ENCODE results near the gene C11orf16.
"Not testable (repeated sequence)": the region's sequence is repeated elsewhere in the genome, so short reads cannot be mapped to it uniquely, and the experiment has no call there.

C11orf16 gene

GRCh38 chr11:8932564-8933180, at the start of gene C11orf16:
C11orf16 (minus strand) TSS chr11:8932947; CDS start chr11:8932308, 639 bp downstream.
- no peaks in the 10 kb centered on the region for H3K27me3 ChIP-seq (ENCODE audit: control insufficient read depth, insufficient read depth, low read length)
- peak within 1 kb of the TSS; percentile 11 for H3K9ac ChIP-seq (ENCODE audit: low read length)

GRCh38 chr11:8980485-8980884, 47.7 kb upstream of the C11orf16 start:
- Histone ChIP-seq H3K9me3 (ENCODE audit: control insufficient read depth, insufficient read depth, low read depth, low read length) (peaks cover 3% of the 10 kb centered on the region; the same call in 1 of the 2 replicates), H3K27me3 (ENCODE audit: control insufficient read depth, insufficient read depth, low read length) (no peaks in the 10 kb centered on the region), H3K9ac (ENCODE audit: low read length) (no peak overlapping the region), H3K27ac (ENCODE audit: low read depth, low read length) (no peak overlapping the region), H3K4me1 (ENCODE audit: control insufficient read depth, insufficient read depth, low read length) (no peaks in the 10 kb centered on the region), H3K4me3 (ENCODE audit: low read depth, low read length) (no peak overlapping the region), H3K36me3 (ENCODE audit: control insufficient read depth, insufficient read depth, low read length) (no peaks in the 10 kb centered on the region)

More at GRCh38 chr11:8932564-8933180, at the start of gene C11orf16:
- H3K4me1 ChIP-seq (ENCODE audit: control insufficient read depth, insufficient read depth, low read length) = peaks cover 33% of the 10 kb centered on the region
- H3K4me3 ChIP-seq (ENCODE audit: low read depth, low read length) = no peak within 1 kb of the TSS
- no peaks in the 10 kb centered on the region for H3K9me3 ChIP-seq (ENCODE audit: control insufficient read depth, insufficient read depth, low read depth, low read length)
- no peak within 1 kb of the TSS for H3K27ac ChIP-seq (ENCODE audit: low read depth, low read length)
- no peaks in the 10 kb centered on the region; the same call in 1 of the 2 replicates for H3K36me3 ChIP-seq (ENCODE audit: control insufficient read depth, insufficient read depth, low read length)

- H3K4me1 ChIP-seq (ENCODE audit: control insufficient read depth, insufficient read depth, low read length); H3K4me3 ChIP-seq (ENCODE audit: low read depth, low read length); H3K9me3 ChIP-seq (ENCODE audit: control insufficient read depth, insufficient read depth, low read depth, low read length); H3K9ac ChIP-seq (ENCODE audit: low read length); H3K27ac ChIP-seq (ENCODE audit: low read depth, low read length); H3K36me3 ChIP-seq (ENCODE audit: control insufficient read depth, insufficient read depth, low read length); H3K27me3 ChIP-seq (ENCODE audit: control insufficient read depth, insufficient read depth, low read length): not testable (repeated sequence)
Observed at GRCh38 chr11:8979365-8979764, 46.6 kb upstream of the C11orf16 start.

GRCh38 chr11:8973121-8973520, 40.4 kb upstream of the C11orf16 start:
- Histone ChIP-seq H3K36me3 (ENCODE audit: control insufficient read depth, insufficient read depth, low read length) (no peaks in the 10 kb centered on the region), H3K4me3 (ENCODE audit: low read depth, low read length) (no peak overlapping the region), H3K4me1 (ENCODE audit: control insufficient read depth, insufficient read depth, low read length) (no peaks in the 10 kb centered on the region), H3K27ac (ENCODE audit: low read depth, low read length) (no peak overlapping the region), H3K9me3 (ENCODE audit: control insufficient read depth, insufficient read depth, low read depth, low read length) (peaks cover 3% of the 10 kb centered on the region; the same call in 1 of the 2 replicates), H3K27me3 (ENCODE audit: control insufficient read depth, insufficient read depth, low read length) (no peaks in the 10 kb centered on the region), H3K9ac (ENCODE audit: low read length) (no peak overlapping the region)

- Histone ChIP-seq H3K4me3 (ENCODE audit: low read depth, low read length) (no peak overlapping the region), H3K4me1 (ENCODE audit: control insufficient read depth, insufficient read depth, low read length) (no peaks in the 10 kb centered on the region), H3K27me3 (ENCODE audit: control insufficient read depth, insufficient read depth, low read length) (no peaks in the 10 kb centered on the region)
Observed at GRCh38 chr11:8971924-8972316, 39.2 kb upstream of the C11orf16 start.

GRCh38 chr11:8971196-8971923, 38.6 kb upstream of the C11orf16 start:
- H3K9ac ChIP-seq (ENCODE audit: low read length) = no peak overlapping the region
- no peaks in the 10 kb centered on the region for H3K27me3 ChIP-seq (ENCODE audit: control insufficient read depth, insufficient read depth, low read length)
- no peaks in the 10 kb centered on the region for H3K9me3 ChIP-seq (ENCODE audit: control insufficient read depth, insufficient read depth, low read depth, low read length)
- no peak overlapping the region for H3K27ac ChIP-seq (ENCODE audit: low read depth, low read length)
- H3K4me3 ChIP-seq (ENCODE audit: low read depth, low read length) = no peak overlapping the region
- H3K4me1 ChIP-seq (ENCODE audit: control insufficient read depth, insufficient read depth, low read length) = no peaks in the 10 kb centered on the region
- H3K36me3 ChIP-seq (ENCODE audit: control insufficient read depth, insufficient read depth, low read length) = no peaks in the 10 kb centered on the region; the same call in 1 of the 2 replicates

More at GRCh38 chr11:8971924-8972316, 39.2 kb upstream of the C11orf16 start:
- Histone ChIP-seq H3K9me3 (ENCODE audit: control insufficient read depth, insufficient read depth, low read depth, low read length) (peaks cover under 1% of the 10 kb centered on the region; the same call in 1 of the 2 replicates), H3K36me3 (ENCODE audit: control insufficient read depth, insufficient read depth, low read length) (no peaks in the 10 kb centered on the region; the same call in 1 of the 2 replicates), H3K27ac (ENCODE audit: low read depth, low read length) (no peak overlapping the region), H3K9ac (ENCODE audit: low read length) (no peak overlapping the region)

GRCh38 chr11:8967184-8967583, 34.4 kb upstream of the C11orf16 start:
- no peak overlapping the region for H3K27ac ChIP-seq (ENCODE audit: low read depth, low read length)
- H3K4me1 ChIP-seq (ENCODE audit: control insufficient read depth, insufficient read depth, low read length) = 0 out of 2 replicates have a peak, but pooled peaks cover 3% of the 10 kb centered on the region
- H3K27me3 ChIP-seq (ENCODE audit: control insufficient read depth, insufficient read depth, low read length) = no peaks in the 10 kb centered on the region
- H3K4me3 ChIP-seq (ENCODE audit: low read depth, low read length) = no peak overlapping the region
- H3K9ac ChIP-seq (ENCODE audit: low read length) = no peak overlapping the region
- H3K36me3 ChIP-seq (ENCODE audit: control insufficient read depth, insufficient read depth, low read length) = no peaks in the 10 kb centered on the region; the same call in 1 of the 2 replicates
- no peaks in the 10 kb centered on the region for H3K9me3 ChIP-seq (ENCODE audit: control insufficient read depth, insufficient read depth, low read depth, low read length)

GRCh38 chr11:8964324-8965320, 31.9 kb upstream of the C11orf16 start, which contains the start of gene TMEM9B:
TMEM9B (minus strand) TSS chr11:8964442; CDS start chr11:8964313, 129 bp downstream.
- peaks cover 6% of the 10 kb centered on the region; the same call in 1 of the 2 replicates for H3K4me1 ChIP-seq (ENCODE audit: control insufficient read depth, insufficient read depth, low read length)
- H3K9ac ChIP-seq (ENCODE audit: low read length) = peak within 1 kb of the TSS; percentile 84
- peak within 1 kb of the TSS; percentile 89 for H3K4me3 ChIP-seq (ENCODE audit: low read depth, low read length)
- H3K36me3 ChIP-seq (ENCODE audit: control insufficient read depth, insufficient read depth, low read length) = no peaks in the 10 kb centered on the region; the same call in 1 of the 2 replicates
- H3K27ac ChIP-seq (ENCODE audit: low read depth, low read length) = peak within 1 kb of the TSS; percentile 76; the same call in 1 of the 2 replicates
- H3K9me3 ChIP-seq (ENCODE audit: control insufficient read depth, insufficient read depth, low read depth, low read length) = no peaks in the 10 kb centered on the region
- no peaks in the 10 kb centered on the region for H3K27me3 ChIP-seq (ENCODE audit: control insufficient read depth, insufficient read depth, low read length)

GRCh38 chr11:8963569-8964323, 31.0 kb upstream of the C11orf16 start:
- H3K4me1 ChIP-seq (ENCODE audit: control insufficient read depth, insufficient read depth, low read length) = peaks cover 13% of the 10 kb centered on the region; the same call in 1 of the 2 replicates
- no peaks in the 10 kb centered on the region for H3K9me3 ChIP-seq (ENCODE audit: control insufficient read depth, insufficient read depth, low read depth, low read length)
- H3K4me3 ChIP-seq (ENCODE audit: low read depth, low read length) = peak overlapping the region; percentile 89
- peak overlapping the region; percentile 84 for H3K9ac ChIP-seq (ENCODE audit: low read length)
- peak overlapping the region; percentile 76; the same call in 1 of the 2 replicates for H3K27ac ChIP-seq (ENCODE audit: low read depth, low read length)
- H3K36me3 ChIP-seq (ENCODE audit: control insufficient read depth, insufficient read depth, low read length) = no peaks in the 10 kb centered on the region; the same call in 1 of the 2 replicates
- no peaks in the 10 kb centered on the region for H3K27me3 ChIP-seq (ENCODE audit: control insufficient read depth, insufficient read depth, low read length)

GRCh38 chr11:8962841-8963240, 30.1 kb upstream of the C11orf16 start:
- Histone ChIP-seq H3K4me1 (ENCODE audit: control insufficient read depth, insufficient read depth, low read length) (peaks cover 13% of the 10 kb centered on the region; the same call in 1 of the 2 replicates), H3K27ac (ENCODE audit: low read depth, low read length) (no peak overlapping the region), H3K4me3 (ENCODE audit: low read depth, low read length) (peak overlapping the region; percentile 89; the same call in 1 of the 2 replicates), H3K36me3 (ENCODE audit: control insufficient read depth, insufficient read depth, low read length) (no peaks in the 10 kb centered on the region; the same call in 1 of the 2 replicates), H3K9ac (ENCODE audit: low read length) (no peak overlapping the region), H3K27me3 (ENCODE audit: control insufficient read depth, insufficient read depth, low read length) (no peaks in the 10 kb centered on the region), H3K9me3 (ENCODE audit: control insufficient read depth, insufficient read depth, low read depth, low read length) (no peaks in the 10 kb centered on the region)
